SK-N-MC (cell line): ENCODE measurements around the gene CYTH3.

Source experiments
- EZH2 ChIP-seq: fragments of 200-600 bp; sonication (generic); IDR thresholded peaks from one replicate; pipeline ENCODE4 v1.6.1; 2017; ENCODE audit warnings: antibody characterized with exemption
- POLR2AphosphoS5 ChIP-seq: IDR thresholded peaks from 2 replicates; pipeline ENCODE4 v1.6.1; 2012; ENCODE audit warnings: mild to moderate bottlenecking, low read depth, low read length, borderline replicate concordance

DNA sequence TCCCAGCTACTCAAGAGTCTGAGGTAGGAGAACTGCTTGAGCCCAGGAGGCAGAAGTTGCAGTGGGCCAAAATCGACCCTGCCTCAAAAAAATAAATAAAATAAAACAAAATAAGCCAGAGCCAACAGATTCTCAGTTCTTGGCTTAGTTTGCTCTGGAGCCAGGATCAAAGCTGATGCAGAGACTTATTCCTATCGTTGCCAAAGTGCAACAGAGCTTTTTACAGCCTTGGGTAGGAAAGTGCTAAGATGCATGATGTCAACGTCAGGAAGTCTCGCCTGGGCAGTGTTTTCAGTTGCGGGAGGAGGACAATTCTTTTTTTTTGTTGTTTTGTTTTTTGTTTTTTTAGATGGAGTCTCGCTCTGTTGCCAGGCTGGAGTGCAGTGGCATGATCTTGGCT is 43.8 kb upstream of the CYTH3 start:
- TF ChIP-seq POLR2AphosphoS5 (no peak), EZH2 (no peak)
